Measurements from ENCODE around the gene SMIM28.
A peak's percentile ranks its signal among the peaks of the same experiment; 100 is the strongest.

Gene SMIM28

GRCh38 chr6:138346302-138347195 lies 31.2 kb upstream of the SMIM28 start:
- peak overlapping the region; percentile 26 for H3K4me2 ChIP-seq (ENCODE audit: low read depth, low read length)
- no peak overlapping the region for H3K9ac ChIP-seq (ENCODE audit: low read length)
- no peak for TF ChIP-seq EZH2phosphoT487 (IDR thresholded peaks at IDR 0.05; ENCODE audit: low read length)
- TF ChIP-seq EZH2 (optimal IDR thresholded peaks at IDR 0.05; ENCODE audit: low read depth, low read length): no peak
- TF ChIP-seq CTCF (IDR thresholded peaks at IDR 0.05; ENCODE audit: low read length): no peak
- H3K79me2 ChIP-seq (ENCODE audit: low read length): no peaks in the 10 kb centered on the region
- no peak overlapping the region for H3K4me3 ChIP-seq (ENCODE audit: low read length)
- no peak overlapping the region for H2AFZ ChIP-seq (ENCODE audit: low read length)
- no peaks in the 10 kb centered on the region for H4K20me1 ChIP-seq (ENCODE audit: insufficient read depth, low read length)
- H3F3A ChIP-seq (ENCODE audit: insufficient read depth, low read length): peaks cover 8% of the 10 kb centered on the region; the same call in 1 of the 2 replicates
- no peaks in the 10 kb centered on the region for H3K36me3 ChIP-seq (replicated peaks; ENCODE audit: insufficient read depth, low read length)
- no peaks in the 10 kb centered on the region for H3K27me3 ChIP-seq (replicated peaks; ENCODE audit: insufficient read depth, low read length)
- H3K9me3 ChIP-seq (replicated peaks; ENCODE audit: insufficient read depth, low read length): no peaks in the 10 kb centered on the region
- peaks cover 16% of the 10 kb centered on the region for H3K4me1 ChIP-seq (ENCODE audit: low read length)
- no peak overlapping the region for H3K27ac ChIP-seq (ENCODE audit: low read length)
- no peaks in the 10 kb centered on the region for H3K9me2 ChIP-seq (replicated peaks; ENCODE audit: insufficient read depth, low read length)
- DNase-seq: peak; percentile 76

GRCh38 chr6:138347864-138348263 lies 29.8 kb upstream of the SMIM28 start:
- H3K9me3 ChIP-seq (replicated peaks; ENCODE audit: insufficient read depth, low read length): no peaks in the 10 kb centered on the region
- no peaks in the 10 kb centered on the region for H4K20me1 ChIP-seq (ENCODE audit: insufficient read depth, low read length)
- H3K27ac ChIP-seq (ENCODE audit: low read length): no peak overlapping the region
- TF ChIP-seq EZH2 (optimal IDR thresholded peaks at IDR 0.05; ENCODE audit: low read depth, low read length) (no peak), EZH2phosphoT487 (IDR thresholded peaks at IDR 0.05; ENCODE audit: low read length) (no peak), CTCF (IDR thresholded peaks at IDR 0.05; ENCODE audit: low read length) (no peak)
- no peak overlapping the region for H3K4me3 ChIP-seq (ENCODE audit: low read length)
- no peak overlapping the region for H3K9ac ChIP-seq (ENCODE audit: low read length)
- H3K36me3 ChIP-seq (replicated peaks; ENCODE audit: insufficient read depth, low read length): no peaks in the 10 kb centered on the region
- H3K4me2 ChIP-seq (ENCODE audit: low read depth, low read length): no peak overlapping the region
- peaks cover 8% of the 10 kb centered on the region; the same call in 1 of the 2 replicates for H3F3A ChIP-seq (ENCODE audit: insufficient read depth, low read length)
- H3K79me2 ChIP-seq (ENCODE audit: low read length): no peaks in the 10 kb centered on the region
- H3K4me1 ChIP-seq (ENCODE audit: low read length): peaks cover 16% of the 10 kb centered on the region
- H3K9me2 ChIP-seq (replicated peaks; ENCODE audit: insufficient read depth, low read length): no peaks in the 10 kb centered on the region
- H2AFZ ChIP-seq (ENCODE audit: low read length): no peak overlapping the region
- no peaks in the 10 kb centered on the region for H3K27me3 ChIP-seq (replicated peaks; ENCODE audit: insufficient read depth, low read length)
- DNase-seq: no peak

- Histone ChIP-seq H3F3A (ENCODE audit: insufficient read depth, low read length) (peaks cover 8% of the 10 kb centered on the region; the same call in 1 of the 2 replicates), H3K27me3 (replicated peaks; ENCODE audit: insufficient read depth, low read length) (no peaks in the 10 kb centered on the region), H4K20me1 (ENCODE audit: insufficient read depth, low read length) (no peaks in the 10 kb centered on the region), H3K4me1 (ENCODE audit: low read length) (peaks cover 16% of the 10 kb centered on the region), H3K4me2 (ENCODE audit: low read depth, low read length) (no peak overlapping the region), H3K9ac (ENCODE audit: low read length) (no peak overlapping the region), H3K79me2 (ENCODE audit: low read length) (no peaks in the 10 kb centered on the region), H3K9me3 (replicated peaks; ENCODE audit: insufficient read depth, low read length) (no peaks in the 10 kb centered on the region), H3K9me2 (replicated peaks; ENCODE audit: insufficient read depth, low read length) (no peaks in the 10 kb centered on the region), H3K4me3 (ENCODE audit: low read length) (no peak overlapping the region), H3K27ac (ENCODE audit: low read length) (no peak overlapping the region), H2AFZ (ENCODE audit: low read length) (no peak overlapping the region), H3K36me3 (replicated peaks; ENCODE audit: insufficient read depth, low read length) (no peaks in the 10 kb centered on the region)
- no peak for TF ChIP-seq EZH2phosphoT487 (IDR thresholded peaks at IDR 0.05; ENCODE audit: low read length)
- no peak for TF ChIP-seq EZH2 (optimal IDR thresholded peaks at IDR 0.05; ENCODE audit: low read depth, low read length)
- no peak for TF ChIP-seq CTCF (IDR thresholded peaks at IDR 0.05; ENCODE audit: low read length)
- DNase-seq: no peak
Measured at GRCh38 chr6:138349891-138350290, 27.8 kb upstream of the SMIM28 start.

Data from MM.1S (cell line).